GM12878 (cell line): ENCODE measurements around the gene MYCBP2. TPM values are rescaled to one million over a fixed set of nuclear protein-coding genes. Genes with fewer than 3 reads are reported as not detected.

ENCODE experiments used
- ATAC-seq: fragments of 200-7000 bp; cut with Tn5 transposase; 3 replicates; pipeline ENCODE4 v1.9.1; 2020; ENCODE audit warnings: mild to moderate bottlenecking, moderate library complexity
- BruUV-seq: library from RNA; stranded (reverse); fragments of 400-500 nt; replicated peaks from 2 replicates; lab custom pipeline; 2021; lab: Mats Ljungman, UMichigan
- CTCF ChIA-PET: fragments of 300-600 bp; sonication (Branson Sonifier 250); formaldehyde crosslinking; extraction: SDS; loops from one replicate; lab custom pipeline; 2021; ENCODE audit warnings: inconsistent platforms; lab: Yijun Ruan, JAX
- POLR2A ChIA-PET: fragments of 350-600 bp; formaldehyde crosslinking; extraction: SDS; loops from one replicate; lab custom pipeline; 2021; ENCODE audit warnings: inconsistent platforms; lab: Charles Lee
- RAD21 ChIA-PET: fragments of 300-600 bp; sonication (Branson Sonifier 250); formaldehyde crosslinking; loops from one replicate; lab custom pipeline; 2023; ENCODE audit warnings: antibody characterized with exemption; ENCODE audit not compliant: unreplicated experiment; lab: Charles Lee
- SMC1A ChIA-PET: fragments of 300-600 bp; sonication (Branson Sonifier 250); formaldehyde crosslinking; loops from one replicate; lab custom pipeline; 2023; ENCODE audit not compliant: unreplicated experiment, uncharacterized antibody; lab: Charles Lee
- DNase-seq: peaks from one replicate; pipeline ENCODE4 v3.0.0-alpha.2; 2011; ENCODE audit warnings: low read depth, low spot score
- FAIRE-seq: peaks from 3 replicates; lab custom pipeline; 2011; peaks lifted over from hg19 to GRCh38; lab: Jason Lieb, UNC
- H2AFZ ChIP-seq: 2 replicates; pipeline ENCODE4 v1.6.0; 2011; ENCODE audit warnings: low read depth, low read length, control low read depth; ENCODE audit not compliant: control insufficient read depth
- H3K27ac ChIP-seq: 2 replicates; pipeline ENCODE4 v1.5.1; 2011; ENCODE audit warnings: control low read depth; ENCODE audit not compliant: control insufficient read depth, insufficient read depth
- H3K27me3 ChIP-seq, 2 experiments: replicated peaks in 1 of 2; 2 replicates each; pipeline versions ENCODE4 v1.6.0 to v1.6.1; 2011; ENCODE audit warnings: low read length in 1 of 2; ENCODE audit not compliant: control insufficient read depth in 2 of 2, insufficient read depth in 2 of 2
- H3K36me3 ChIP-seq, 2 experiments: 2 replicates each; pipeline ENCODE4 v1.5.1; 2011; ENCODE audit warnings: low read length in 1 of 2; ENCODE audit not compliant: control insufficient read depth in 2 of 2, insufficient read depth in 2 of 2
- H3K4me1 ChIP-seq: 2 replicates; pipeline ENCODE4 v1.6.1; 2011; ENCODE audit warnings: mild to moderate bottlenecking, low read length, moderate library complexity, mixed read lengths; ENCODE audit not compliant: control insufficient read depth, insufficient read depth
- H3K4me2 ChIP-seq: 2 replicates; pipeline ENCODE4 v1.6.0; 2011; ENCODE audit warnings: control low read depth; ENCODE audit not compliant: control insufficient read depth, insufficient read depth
- H3K4me3 ChIP-seq: fragments of 200-600 bp; sonication (generic); 2 replicates; pipeline ENCODE4 v1.5.1; 2016
- H3K79me2 ChIP-seq: 2 replicates; pipeline ENCODE4 v1.6.0; 2011; ENCODE audit warnings: low read length; ENCODE audit not compliant: control insufficient read depth, insufficient read depth
- H3K9ac ChIP-seq: 2 replicates; pipeline ENCODE4 v1.8.0; 2011; ENCODE audit warnings: low read length, control low read depth, mixed read lengths; ENCODE audit not compliant: control insufficient read depth, insufficient read depth
- H3K9me3 ChIP-seq: replicated peaks from 3 replicates; pipeline ENCODE4 v1.5.1; 2011; ENCODE audit warnings: mild to moderate bottlenecking, low read length; ENCODE audit not compliant: control insufficient read depth, insufficient read depth
- H4K20me1 ChIP-seq: 2 replicates; pipeline ENCODE4 v1.6.0; 2011; ENCODE audit not compliant: control insufficient read depth, insufficient read depth
- BHLHE40 ChIP-seq, 2 experiments: fragments of 450-650 bp in 1 of 2; IDR thresholded peaks; 2 replicates each; pipeline ENCODE4 v1.6.1; 2011 to 2017; ENCODE audit warnings: low read depth in 2 of 2, borderline replicate concordance in 1 of 2, improper control_type of control experiment in 1 of 2, low read length in 1 of 2, mild to moderate bottlenecking in 1 of 2
- CBX5 ChIP-seq: sonication (generic); IDR thresholded peaks from 2 replicates; pipeline ENCODE4 v1.6.1; 2016; ENCODE audit warnings: low read depth, moderate library complexity, mild to moderate bottlenecking, inconsistent platforms
- CREB1 ChIP-seq: IDR thresholded peaks from 2 replicates; pipeline ENCODE4 v1.6.1; 2012; ENCODE audit warnings: low read depth, mild to moderate bottlenecking, inconsistent platforms
- CUX1 ChIP-seq: IDR thresholded peaks from 2 replicates; pipeline ENCODE4 v1.6.1; 2012; ENCODE audit warnings: improper control_type of control experiment, low read depth, low read length; ENCODE audit not compliant: insufficient replicate concordance
- EED ChIP-seq: sonication (generic); IDR thresholded peaks from 2 replicates; pipeline ENCODE4 v1.6.1; 2016; ENCODE audit warnings: antibody characterized with exemption, low read depth
- ELK1 ChIP-seq: IDR thresholded peaks from 2 replicates; pipeline ENCODE4 v1.6.1; 2012; ENCODE audit warnings: low read depth, low read length, improper control_type of control experiment
- IRF4 ChIP-seq: IDR thresholded peaks from 2 replicates; pipeline ENCODE4 v1.6.1; 2011; ENCODE audit warnings: low read depth, low read length
- PAX5 ChIP-seq: IDR thresholded peaks from 2 replicates; pipeline ENCODE4 v1.6.1; 2011; ENCODE audit warnings: low read depth, low read length, borderline replicate concordance
- RFX5 ChIP-seq: IDR thresholded peaks from 2 replicates; pipeline ENCODE4 v1.6.1; 2011; ENCODE audit warnings: low read depth, low read length, improper control_type of control experiment
- RUNX3 ChIP-seq: IDR thresholded peaks from 2 replicates; pipeline ENCODE4 v1.6.1; 2012; ENCODE audit warnings: low read length, inconsistent platforms
- SPI1 ChIP-seq: IDR thresholded peaks from 2 replicates; pipeline ENCODE4 v1.6.1; 2011; ENCODE audit warnings: low read depth, mild to moderate bottlenecking, low read length, moderate library complexity, borderline replicate concordance; ENCODE audit not compliant: insufficient read depth
- SREBF2 ChIP-seq: IDR thresholded peaks from 2 replicates; pipeline ENCODE4 v1.6.1; 2012; ENCODE audit warnings: mild to moderate bottlenecking, low read length
- YY1 ChIP-seq: IDR thresholded peaks from 2 replicates; pipeline ENCODE4 v1.6.1; 2011; ENCODE audit warnings: low read depth, mild to moderate bottlenecking, low read length
- ZNF384 ChIP-seq: IDR thresholded peaks from 2 replicates; pipeline ENCODE4 v1.6.1; 2012; ENCODE audit warnings: low read depth, mild to moderate bottlenecking, low read length, improper control_type of control experiment, borderline replicate concordance
- WGBS: methylation state at CpG from one replicate; pipeline ENCODE4 v1.1.6; 2016; ENCODE audit warnings: low lambda C conversion rate; ENCODE audit not compliant: insufficient replicate concordance, insufficient coverage; ENCODE audit errors: missing lambda C conversion rate; 5-methylcytosine and 5-hydroxymethylcytosine counted together
- in situ Hi-C: fragments of 300-500 bp; cut with MboI; formaldehyde crosslinking; loops from 9 replicates; pipeline ENCODE4 v1.14.3; 2018; ENCODE audit warnings: mixed read lengths
- intact Hi-C: fragments of 100-400 bp; cut with micrococcal nuclease; formaldehyde crosslinking; loops from one replicate; pipeline ENCODE4 v1.14.2; 2022; ENCODE audit not compliant: unreplicated experiment
- polyA plus RNA-seq, 11 experiments: library from polyadenylated mRNA; depleted of rRNA in 4 of 11; unstranded in 6 of 11; stranded (reverse) in 5 of 11; fragments of >200 nt; fragmentation: Nextera tagmentation in 4 of 11; fragmentation: Illumina TruSeq in 1 of 11; extraction: Ambion mirVana in 4 of 11; extraction: Trizol in 1 of 11; gene quantifications; 1 replicate in 1 of 11; 2 replicates in 10 of 11; pipeline versions ENCODE4 v1.2.1 to v1.2.3, GENCODE V29; 2011 to 2016; ENCODE audit warnings: inconsistent platforms in 2 of 11, missing spikeins in 2 of 11, low read depth in 1 of 11
- total RNA-seq, 4 experiments: library from RNA; depleted of rRNA in 3 of 4; stranded (reverse); fragments of >200 nt in 3 of 4; fragmentation: Illumina TruSeq in 1 of 4; extraction: Trizol in 1 of 4; gene quantifications; 2 replicates each; pipeline versions ENCODE4 v1.2.1 to v1.2.3, GENCODE V29; 2013 to 2021
- TF ChIP-seq, protein P1 (sequence below): IDR thresholded peaks from 2 replicates; pipeline ENCODE4 v1.6.1; 2012; ENCODE audit warnings: low read length, inconsistent platforms

MYCBP2 gene
- total and polyA plus RNA-seq, 10 of the 15 experiments (the other 5 are each of a cell fraction or from before 2014, with no cell fraction given): 51.9 to 152 (median 98.2) TPM

GRCh38 chr13:77343841-77344240, 16.9 kb upstream of the MYCBP2 start (continued):
- TF ChIP-seq, protein P1, sequence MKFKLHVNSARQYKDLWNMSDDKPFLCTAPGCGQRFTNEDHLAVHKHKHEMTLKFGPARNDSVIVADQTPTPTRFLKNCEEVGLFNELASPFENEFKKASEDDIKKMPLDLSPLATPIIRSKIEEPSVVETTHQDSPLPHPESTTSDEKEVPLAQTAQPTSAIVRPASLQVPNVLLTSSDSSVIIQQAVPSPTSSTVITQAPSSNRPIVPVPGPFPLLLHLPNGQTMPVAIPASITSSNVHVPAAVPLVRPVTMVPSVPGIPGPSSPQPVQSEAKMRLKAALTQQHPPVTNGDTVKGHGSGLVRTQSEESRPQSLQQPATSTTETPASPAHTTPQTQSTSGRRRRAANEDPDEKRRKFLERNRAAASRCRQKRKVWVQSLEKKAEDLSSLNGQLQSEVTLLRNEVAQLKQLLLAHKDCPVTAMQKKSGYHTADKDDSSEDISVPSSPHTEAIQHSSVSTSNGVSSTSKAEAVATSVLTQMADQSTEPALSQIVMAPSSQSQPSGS: no peak

DNA sequence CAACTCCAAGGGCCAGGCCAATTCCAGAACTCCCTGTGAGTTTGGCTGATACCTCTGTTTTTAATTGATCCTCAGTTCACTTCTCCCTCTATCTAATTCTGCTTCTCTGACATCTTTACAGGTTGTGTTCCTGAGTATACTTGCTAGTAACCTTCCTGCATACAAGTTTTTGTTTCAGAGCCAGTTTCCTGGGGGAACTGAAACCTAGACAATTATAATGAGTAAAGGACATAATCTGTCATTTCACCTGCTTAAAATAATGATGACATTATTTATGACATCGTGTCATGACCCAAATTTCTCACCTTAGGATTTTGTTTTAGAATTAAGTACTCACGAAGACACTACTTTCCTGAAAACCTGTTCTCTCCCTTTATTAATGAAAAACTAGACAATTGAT, 12.5 kb upstream of the MYCBP2 start:
- H3K9ac ChIP-seq: peak overlapping the region; percentile 66
- H3K4me2 ChIP-seq: peak overlapping the region; percentile 97
- intact Hi-C loops (loop anchor here (1.0 kb wide), 1 partner anchor 90 kb away; no protein-coding TSS in a partner anchor), in situ Hi-C loops (loop anchor here (5.0 kb wide), 2 partner anchors 88 to 138 kb away; no protein-coding TSS in a partner anchor)
- no peaks in the 10 kb centered on the region for H3K27me3 ChIP-seq
- H3K4me3 ChIP-seq: peak overlapping the region; percentile 45
- H2AFZ ChIP-seq: peak overlapping the region; percentile 53
- BruUV-seq: no TSS peak
- peaks cover 37% of the 10 kb centered on the region for H3K4me1 ChIP-seq
- H3K9me3 ChIP-seq: no peaks in the 10 kb centered on the region
- POLR2A ChIA-PET: interaction anchor here (0.6 to 7.1 kb wide), 8 partner anchors 11 to 139 kb away, joined by 3 to 72 read pairs (median 7); partner anchors contain the start of gene MYCBP2
- H3K27ac ChIP-seq: peak overlapping the region; percentile 89
- H3K36me3 ChIP-seq: no peaks in the 10 kb centered on the region
- no peak for DNase-seq
- peak; percentile 18 for FAIRE-seq
- RAD21 ChIA-PET: interaction anchor here (0.8 to 5.4 kb wide), 10 partner anchors 12 to 139 kb away, joined by 3 to 85 read pairs (median 10); partner anchors contain the start of gene MYCBP2
- H4K20me1 ChIP-seq: no peaks in the 10 kb centered on the region
- no peaks in the 10 kb centered on the region for H3K79me2 ChIP-seq
- CTCF ChIA-PET: interaction anchor here (0.8 to 5.1 kb wide), 9 partner anchors 10 to 139 kb away, joined by 3 to 62 read pairs (median 4); partner anchors contain the start of gene MYCBP2
- peak; percentile 77 for ATAC-seq
- SMC1A ChIA-PET: interaction anchor here (0.7 to 5.4 kb wide), 19 partner anchors 9 to 226 kb away, joined by 3 to 89 read pairs (median 6); partner anchors contain the start of gene MYCBP2
- 29% methylated on average over 2 of the region's 2 CpGs for WGBS
- TF ChIP-seq PAX5: 0 out of 2 replicates have a peak, but pooled peaks have one; percentile 17
- TF ChIP-seq EED: 0 out of 2 replicates have a peak, but pooled peaks have one; percentile 6
- peak; percentile 70 for TF ChIP-seq IRF4
- no peak for TF ChIP-seq ELK1
- no peak for TF ChIP-seq CUX1
- TF ChIP-seq SREBF2: no peak
- TF ChIP-seq RFX5: no peak
- no peak; the same call in 1 of the 2 replicates for TF ChIP-seq CBX5
- no peak for TF ChIP-seq ZNF384
- TF ChIP-seq CREB1: peak; percentile 88
- peak; percentile 96 for TF ChIP-seq SPI1
- peak; percentile 70 for TF ChIP-seq RUNX3
- TF ChIP-seq YY1: no peak
- peak in 1 of 2 experiments; percentile 16; a peak in 1 of 4 replicates for TF ChIP-seq BHLHE40 (IDR thresholded peaks at IDR 0.05; ENCODE audit: borderline replicate concordance in 1 of 2, low read depth in 2 of 2, low read length in 1 of 2)
